ENCODE data around the gene GPR31. TPM values are rescaled to one million over a fixed set of nuclear protein-coding genes. Genes with fewer than 3 reads are reported as not detected.

The GPR31 gene
- total and polyA plus RNA-seq, 2 of the 4 experiments (the other 2 are of a cell fraction): not detected

GRCh38 chr6:167207527-167207926 lies 49.7 kb upstream of the GPR31 start:
- Histone ChIP-seq H2BK15ac (ENCODE audit: low read depth, low read length) (no peak overlapping the region), H3K14ac (replicated peaks; ENCODE audit: low read depth, low read length) (no peak overlapping the region), H4K5ac (ENCODE audit: low read depth, low read length) (no peak overlapping the region), H2BK20ac (ENCODE audit: low read depth, low read length) (no peak overlapping the region), H3K27me3 (ENCODE audit: control insufficient read depth, insufficient read depth, low read length) (no peaks in the 10 kb centered on the region), H2AK5ac (ENCODE audit: low read depth, low read length) (no peak overlapping the region), H4K20me1 (ENCODE audit: insufficient read depth, low read length) (no peaks in the 10 kb centered on the region), H3K9me1 (ENCODE audit: insufficient read depth, low read length) (no peaks in the 10 kb centered on the region), H2AK9ac (replicated peaks; ENCODE audit: low read depth, low read length, poor library complexity) (no peak overlapping the region), H4K91ac (ENCODE audit: insufficient read depth, low read depth, low read length) (no peak overlapping the region), H3K4me3 (ENCODE audit: insufficient read depth, low read depth, low read length) (no peak overlapping the region), H3K36me3 (ENCODE audit: control insufficient read depth, insufficient read depth, low read length) (no peaks in the 10 kb centered on the region), H3K23ac (ENCODE audit: low read depth, low read length) (no peak overlapping the region), H2AFZ (replicated peaks; ENCODE audit: low read length, poor library complexity) (no peak overlapping the region), H4K8ac (ENCODE audit: low read depth in 2 of 2, low read length in 2 of 2) (no peak overlapping the region), H3K79me1 (ENCODE audit: low read depth in 1 of 2, low read length in 2 of 2) (no peaks in the 10 kb centered on the region), H3K27ac (ENCODE audit: insufficient read depth, low read length) (no peak overlapping the region), H3K56ac (ENCODE audit: extremely low read depth, insufficient read depth, low read length) (no peak overlapping the region), H2BK120ac (ENCODE audit: low read depth, low read length) (no peak overlapping the region), H3K9me3 (ENCODE audit: control insufficient read depth, insufficient read depth, low read length) (peaks cover 27% of the 10 kb centered on the region), H3K18ac (ENCODE audit: low read depth, low read length) (no peak overlapping the region), H3K4me1 (ENCODE audit: control insufficient read depth, insufficient read depth, low read length) (no peaks in the 10 kb centered on the region), H3K4me2 (ENCODE audit: low read depth, low read length) (no peak overlapping the region), H3K9ac (ENCODE audit: low read depth, low read length) (no peak overlapping the region), H2BK5ac (ENCODE audit: low read depth, low read length, poor library complexity, severe bottlenecking) (no peak overlapping the region), H3K4ac (ENCODE audit: low read depth, low read length) (no peak overlapping the region)
- DNase-seq (no peak), ATAC-seq (ENCODE audit: low read depth) (no peak)
- in situ Hi-C loops (cut with MboI; ENCODE audit: low sequenced_read_pairs): loop anchor here (25.0 kb wide), 1 partner anchor 680 kb away; no protein-coding TSS in a partner anchor
- intact Hi-C loops (cut with micrococcal nuclease): no loop called here
- 0% methylated on average over 1 of the region's 7 CpGs; no CpG with 5 or more reads in 1 of the 2 experiments for WGBS, 2 experiments (ENCODE audit: extremely low coverage in 2 of 2, insufficient read length in 1 of 2)
- ChIA-PET POLR2A (ENCODE audit: unreplicated experiment) (no interaction called here), CTCF (no interaction called here)
- no TSS peak for BruUV-seq (replicated peaks)
- dilution Hi-C loops (cut with HindIII; ENCODE audit: low sequenced_read_pairs, unreplicated experiment): no loop called here
- TF ChIP-seq RCOR1 (IDR thresholded peaks at IDR 0.05; ENCODE audit: insufficient replicate concordance, low read length) (no peak), CHD1 (IDR thresholded peaks at IDR 0.05; ENCODE audit: low read depth, low read length) (no peak), ELK1 (IDR thresholded peaks at IDR 0.05; ENCODE audit: borderline replicate concordance, low read depth, low read length) (no peak), RFX5 (IDR thresholded peaks at IDR 0.05; ENCODE audit: low read depth, low read length) (no peak), USF2 (IDR thresholded peaks at IDR 0.05; ENCODE audit: low read depth, low read length) (no peak), CEBPB (IDR thresholded peaks at IDR 0.05; ENCODE audit: low read depth, low read length) (no peak), RAD21 (IDR thresholded peaks at IDR 0.05; ENCODE audit: low read length) (no peak), NFE2L2 (IDR thresholded peaks at IDR 0.05; ENCODE audit: low read depth, low read length) (no peak), SMC3 (IDR thresholded peaks at IDR 0.05; ENCODE audit: low read depth, low read length) (no peak), MXI1 (IDR thresholded peaks at IDR 0.05; ENCODE audit: borderline replicate concordance, low read depth, low read length) (no peak), FOS (IDR thresholded peaks at IDR 0.05; ENCODE audit: low read depth, low read length) (no peak), BHLHE40 (IDR thresholded peaks at IDR 0.05; ENCODE audit: low read depth, low read length) (no peak), POLR2A (IDR thresholded peaks at IDR 0.05; ENCODE audit: low read depth, low read length) (no peak), CTCF (conservative IDR thresholded peaks at IDR 0.05; ENCODE audit: low read depth, low read length) (no peak), MAFK (IDR thresholded peaks at IDR 0.05; ENCODE audit: low read depth, low read length) (no peak), MAZ (IDR thresholded peaks at IDR 0.05; ENCODE audit: borderline replicate concordance, low read depth, low read length) (no peak)
